GM18520 (cell line): ENCODE results near the gene SPP1.
"Not testable (repeated sequence)": the region's sequence is repeated elsewhere in the genome, so short reads cannot be mapped to it uniquely, and the experiment has no call there.

Source experiments
- ATAC-seq: cut with Tn5 transposase; IDR thresholded peaks from one replicate; pipeline ENCODE4 v1.9.1; 2021; ENCODE audit not compliant: unreplicated experiment

SPP1 gene

GRCh38 chr4:87975466-87975865 is at the start of gene SPP1:
TSS of gene SPP1 (plus strand) at chr4:87975714. CDS start at chr4:87976896, 1,182 bp downstream.
- no peak for ATAC-seq

- no peak for ATAC-seq
Measured at GRCh38 chr4:87926554-87927098, 48.9 kb upstream of the SPP1 start.

GRCh38 chr4:87930629-87931028 is 44.9 kb upstream of the SPP1 start:
- no peak for ATAC-seq

GRCh38 chr4:87931932-87932331 is 43.6 kb upstream of the SPP1 start:
- no peak for ATAC-seq

GRCh38 chr4:87932718-87933141 is 42.8 kb upstream of the SPP1 start:
- no peak for ATAC-seq

- ATAC-seq, result no peak
Measured at GRCh38 chr4:87933337-87933736, 42.2 kb upstream of the SPP1 start.

GRCh38 chr4:87934157-87934704 is 41.3 kb upstream of the SPP1 start:
- ATAC-seq, result no peak

- no peak for ATAC-seq
Measured at GRCh38 chr4:87934973-87935372, 40.5 kb upstream of the SPP1 start.

GRCh38 chr4:87935954-87936353 is 39.6 kb upstream of the SPP1 start:
- ATAC-seq, result not testable (repeated sequence)

- no peak for ATAC-seq
Measured at GRCh38 chr4:87937523-87937922, 38.0 kb upstream of the SPP1 start.

- ATAC-seq, result no peak
Measured at GRCh38 chr4:87938746-87939145, 36.8 kb upstream of the SPP1 start.

- no peak for ATAC-seq
Measured at GRCh38 chr4:87939978-87940690, 35.4 kb upstream of the SPP1 start.

- ATAC-seq, result not testable (repeated sequence)
Measured at GRCh38 chr4:87940809-87941208, 34.7 kb upstream of the SPP1 start.

GRCh38 chr4:87941537-87942392 is 33.7 kb upstream of the SPP1 start:
- no peak for ATAC-seq

GRCh38 chr4:87943660-87944149 is 31.8 kb upstream of the SPP1 start:
- no peak for ATAC-seq

GRCh38 chr4:87944967-87945366 is 30.5 kb upstream of the SPP1 start:
- ATAC-seq, result no peak

- ATAC-seq, result no peak
Measured at GRCh38 chr4:87946766-87947165, 28.7 kb upstream of the SPP1 start.

- ATAC-seq, result no peak
Measured at GRCh38 chr4:87947381-87948160, 27.9 kb upstream of the SPP1 start.

GRCh38 chr4:87949961-87950360 is 25.6 kb upstream of the SPP1 start:
- ATAC-seq, result no peak

GRCh38 chr4:87950493-87950892 is 25.0 kb upstream of the SPP1 start:
- ATAC-seq, result no peak
